Endothelial cell of umbilical vein (primary cell): Measurements from ENCODE around the gene LDLRAD3.

Experiments used
- CTCF ChIP-seq, 2 donors: IDR thresholded peaks; 1 replicate in 1 of 2; 2 replicates in 1 of 2; pipeline ENCODE4 v1.5.1; 2011; ENCODE audit warnings: low read length in 2 of 2, mild to moderate bottlenecking in 2 of 2, moderate library complexity in 2 of 2, control low read depth in 1 of 2, inconsistent platforms in 1 of 2, low read depth in 1 of 2; ENCODE audit not compliant: insufficient read depth in 1 of 2; ENCODE audit errors: extremely low read depth in 1 of 2
- EZH2 ChIP-seq: IDR thresholded peaks from 2 replicates; pipeline ENCODE4 v1.6.1; 2012; ENCODE audit warnings: borderline replicate concordance, low read depth, mild to moderate bottlenecking, moderate library complexity, low read length, inconsistent platforms; ENCODE audit not compliant: severe bottlenecking
- FOS ChIP-seq: IDR thresholded peaks from 2 replicates; pipeline ENCODE4 v1.6.1; 2011; ENCODE audit warnings: mild to moderate bottlenecking, low read length, moderate library complexity, borderline replicate concordance; ENCODE audit not compliant: insufficient read depth
- POLR2A ChIP-seq: IDR thresholded peaks from 2 replicates; pipeline ENCODE4 v1.6.1; 2012; ENCODE audit warnings: low read depth, mild to moderate bottlenecking, control low read depth, low read length
- POLR2AphosphoS5 ChIP-seq: IDR thresholded peaks from 2 replicates; pipeline ENCODE4 v1.6.1; 2012; ENCODE audit warnings: low read depth, mild to moderate bottlenecking, control low read depth, low read length, moderate library complexity; ENCODE audit not compliant: insufficient read depth

GRCh38 chr11:35933320-35933871, 10.5 kb upstream of the LDLRAD3 start:
- TF ChIP-seq POLR2A (no peak), CTCF (IDR thresholded peaks at IDR 0.05; ENCODE audit: extremely low read depth in 1 of 2, insufficient read depth in 1 of 2, low read depth in 1 of 2, low read length in 2 of 2) (no peak), POLR2AphosphoS5 (no peak), FOS (no peak), EZH2 (no peak)
